ENCODE measurements around the gene TNFAIP1.
"Not testable (repeated sequence)": the region's sequence is repeated elsewhere in the genome, so short reads cannot be mapped to it uniquely, and the experiment has no call there.

DNA sequence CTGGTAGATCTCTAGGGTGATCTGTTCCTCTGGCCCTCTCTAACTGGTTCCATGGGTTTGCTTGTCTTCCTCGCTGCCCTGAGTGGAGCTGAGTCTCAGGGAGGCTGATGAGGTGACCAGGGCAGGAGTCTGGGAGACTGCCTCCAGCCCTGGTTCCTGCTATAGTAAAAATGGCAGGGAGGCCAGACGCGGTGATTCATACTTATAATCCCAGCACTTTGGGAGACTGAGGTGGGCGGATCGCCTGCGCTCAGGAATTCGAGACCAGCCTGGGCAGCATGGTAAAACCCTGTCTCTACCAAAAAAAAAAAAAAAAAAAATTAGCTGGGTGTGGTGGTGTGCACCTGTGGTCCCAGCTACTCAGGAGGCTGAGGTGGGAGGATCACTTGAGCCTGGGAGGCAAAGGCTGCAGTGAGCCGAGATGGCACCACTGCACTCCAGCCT lies 3.2 kb downstream of the TNFAIP1 start:
- not testable (repeated sequence) for TF ChIP-seq POLR2A (IDR thresholded peaks at IDR 0.05)
- TF ChIP-seq, protein P1, sequence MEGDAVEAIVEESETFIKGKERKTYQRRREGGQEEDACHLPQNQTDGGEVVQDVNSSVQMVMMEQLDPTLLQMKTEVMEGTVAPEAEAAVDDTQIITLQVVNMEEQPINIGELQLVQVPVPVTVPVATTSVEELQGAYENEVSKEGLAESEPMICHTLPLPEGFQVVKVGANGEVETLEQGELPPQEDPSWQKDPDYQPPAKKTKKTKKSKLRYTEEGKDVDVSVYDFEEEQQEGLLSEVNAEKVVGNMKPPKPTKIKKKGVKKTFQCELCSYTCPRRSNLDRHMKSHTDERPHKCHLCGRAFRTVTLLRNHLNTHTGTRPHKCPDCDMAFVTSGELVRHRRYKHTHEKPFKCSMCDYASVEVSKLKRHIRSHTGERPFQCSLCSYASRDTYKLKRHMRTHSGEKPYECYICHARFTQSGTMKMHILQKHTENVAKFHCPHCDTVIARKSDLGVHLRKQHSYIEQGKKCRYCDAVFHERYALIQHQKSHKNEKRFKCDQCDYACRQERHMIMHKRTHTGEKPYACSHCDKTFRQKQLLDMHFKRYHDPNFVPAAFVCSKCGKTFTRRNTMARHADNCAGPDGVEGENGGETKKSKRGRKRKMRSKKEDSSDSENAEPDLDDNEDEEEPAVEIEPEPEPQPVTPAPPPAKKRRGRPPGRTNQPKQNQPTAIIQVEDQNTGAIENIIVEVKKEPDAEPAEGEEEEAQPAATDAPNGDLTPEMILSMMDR (IDR thresholded peaks at IDR 0.05): not testable (repeated sequence)
